ENCODE measurements around the gene JAK1.
"Not testable (repeated sequence)": the region's sequence is repeated elsewhere in the genome, so short reads cannot be mapped to it uniquely, and the experiment has no call there.

The JAK1 gene

GRCh38 chr1:64919120-64919519 is 47.2 kb downstream of the JAK1 start:
- not testable (repeated sequence) for H2BK120ac ChIP-seq (ENCODE audit: insufficient read depth, low read length, poor library complexity); H4K12ac ChIP-seq (ENCODE audit: low read depth, low read length); H3K4me3 ChIP-seq (ENCODE audit: low read depth, low read length); H3K4ac ChIP-seq (ENCODE audit: low read depth, low read length); H3K27me3 ChIP-seq (ENCODE audit: insufficient read depth, low read length); H3K36me3 ChIP-seq (ENCODE audit: control insufficient read depth in 1 of 2, insufficient read depth in 2 of 2, low read length in 2 of 2); H3K79me2 ChIP-seq (ENCODE audit: control insufficient read depth, insufficient read depth, low read length, poor library complexity); H3K14ac ChIP-seq (ENCODE audit: low read length); H3K9me3 ChIP-seq (ENCODE audit: insufficient read depth, low read depth, low read length); H2BK5ac ChIP-seq (ENCODE audit: low read depth, low read length, poor library complexity); H3K4me2 ChIP-seq (ENCODE audit: low read length); H3K4me1 ChIP-seq (ENCODE audit: control insufficient read depth in 1 of 2, insufficient read depth in 2 of 2, low read length in 2 of 2); H3K18ac ChIP-seq (ENCODE audit: low read length); H2AFZ ChIP-seq (ENCODE audit: insufficient read depth, low read length, poor library complexity); H4K91ac ChIP-seq (ENCODE audit: low read depth, low read length); DNase-seq; H3K9ac ChIP-seq (ENCODE audit: low read length); H3K23ac ChIP-seq (ENCODE audit: low read length); H2AK5ac ChIP-seq (ENCODE audit: low read length); H4K8ac ChIP-seq (ENCODE audit: low read depth, low read length); H2BK12ac ChIP-seq (ENCODE audit: low read length); H3K27ac ChIP-seq (ENCODE audit: low read depth, low read length); H3K79me1 ChIP-seq (ENCODE audit: low read length)
- WGBS (ENCODE audit: extremely low coverage, insufficient coverage, insufficient read length): no CpG with 5 or more reads among the region's 7 CpGs

DNA sequence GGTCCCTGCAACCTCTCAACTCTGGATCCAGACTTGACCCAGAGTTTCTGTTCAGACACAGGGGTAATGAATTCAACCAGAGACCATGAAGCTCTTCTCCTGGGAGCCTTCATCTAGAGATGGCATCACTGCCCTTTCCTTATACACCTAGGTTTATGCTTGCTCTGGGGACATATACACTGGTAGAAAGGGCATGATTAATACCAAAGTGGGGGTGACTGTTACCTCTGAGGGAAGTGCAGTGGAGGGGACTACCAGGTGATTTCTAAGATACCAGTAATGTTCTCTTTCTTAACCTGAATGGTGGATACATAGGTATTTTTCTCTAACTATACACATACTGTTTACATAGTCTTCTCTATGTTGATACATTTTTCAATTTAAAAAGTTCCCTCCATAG is 48.4 kb downstream of the JAK1 start:
- no peak overlapping the region for H2BK120ac ChIP-seq (ENCODE audit: insufficient read depth, low read length, poor library complexity)
- peaks cover 3 to 7% of the 10 kb centered on the region in 2 experiments for H3K4me1 ChIP-seq (ENCODE audit: control insufficient read depth in 1 of 2, insufficient read depth in 2 of 2, low read length in 2 of 2)
- no peak overlapping the region for H3K23ac ChIP-seq (ENCODE audit: low read length)
- no peak overlapping the region for H3K4me3 ChIP-seq (ENCODE audit: low read depth, low read length)
- H2BK5ac ChIP-seq (ENCODE audit: low read depth, low read length, poor library complexity): no peak overlapping the region
- no peak overlapping the region for H3K4me2 ChIP-seq (ENCODE audit: low read length)
- H3K79me2 ChIP-seq (ENCODE audit: control insufficient read depth, insufficient read depth, low read length, poor library complexity): no peaks in the 10 kb centered on the region
- no peak overlapping the region for H4K12ac ChIP-seq (ENCODE audit: low read depth, low read length)
- H3K9me3 ChIP-seq (ENCODE audit: insufficient read depth, low read depth, low read length): no peaks in the 10 kb centered on the region
- H3K14ac ChIP-seq (ENCODE audit: low read length): no peak overlapping the region
- no peak overlapping the region for H3K27ac ChIP-seq (ENCODE audit: low read depth, low read length)
- H3K27me3 ChIP-seq (ENCODE audit: insufficient read depth, low read length): no peaks in the 10 kb centered on the region
- no peak overlapping the region for H3K18ac ChIP-seq (ENCODE audit: low read length)
- no peak overlapping the region for H3K9ac ChIP-seq (ENCODE audit: low read length)
- H2AK5ac ChIP-seq (ENCODE audit: low read length): no peak overlapping the region
- H2BK12ac ChIP-seq (ENCODE audit: low read length): no peak overlapping the region
- no peaks in the 10 kb centered on the region for H3K36me3 ChIP-seq (ENCODE audit: control insufficient read depth in 1 of 2, insufficient read depth in 2 of 2, low read length in 2 of 2)
- DNase-seq: no peak
- no peak overlapping the region for H2AFZ ChIP-seq (ENCODE audit: insufficient read depth, low read length, poor library complexity)
- H3K4ac ChIP-seq (ENCODE audit: low read depth, low read length): no peak overlapping the region
- no peak overlapping the region for H4K8ac ChIP-seq (ENCODE audit: low read depth, low read length)
- H4K91ac ChIP-seq (ENCODE audit: low read depth, low read length): no peak overlapping the region
- no peaks in the 10 kb centered on the region for H3K79me1 ChIP-seq (ENCODE audit: low read length)

DNA sequence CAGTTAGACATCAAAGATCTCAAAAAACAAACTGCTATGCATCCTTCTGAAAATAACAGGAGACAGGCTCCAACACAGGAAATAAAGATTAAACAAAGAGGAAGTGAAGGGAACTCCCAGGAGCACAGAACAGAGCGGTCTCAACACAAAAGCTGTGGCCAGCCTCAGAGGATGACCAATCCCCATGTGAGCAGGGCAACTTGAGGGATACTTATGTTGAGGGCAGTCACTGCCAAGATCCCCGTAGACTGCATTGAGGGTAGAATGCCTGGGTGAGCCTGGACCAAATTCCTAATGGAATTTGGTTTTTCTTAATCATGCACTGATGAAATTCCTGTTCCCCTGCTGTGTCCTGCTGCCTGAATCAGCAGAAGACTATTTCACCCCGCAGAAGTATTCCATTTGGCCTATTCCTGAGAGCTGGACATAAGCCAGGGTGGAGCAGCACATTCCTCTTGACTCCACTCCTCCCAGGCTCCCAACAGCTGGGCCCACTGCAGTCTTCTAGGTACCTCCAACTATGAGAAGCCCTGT is 49.0 kb downstream of the JAK1 start:
- Histone ChIP-seq H3K36me3 (ENCODE audit: control insufficient read depth in 1 of 2, insufficient read depth in 2 of 2, low read length in 2 of 2) (no peaks in the 10 kb centered on the region), H2AK5ac (ENCODE audit: low read length) (no peak overlapping the region), H3K4me3 (ENCODE audit: low read depth, low read length) (no peak overlapping the region), H3K4ac (ENCODE audit: low read depth, low read length) (no peak overlapping the region), H3K18ac (ENCODE audit: low read length) (no peak overlapping the region), H3K27me3 (ENCODE audit: insufficient read depth, low read length) (no peaks in the 10 kb centered on the region), H3K14ac (ENCODE audit: low read length) (no peak overlapping the region), H3K23ac (ENCODE audit: low read length) (no peak overlapping the region), H3K27ac (ENCODE audit: low read depth, low read length) (no peak overlapping the region), H4K8ac (ENCODE audit: low read depth, low read length) (no peak overlapping the region), H3K9ac (ENCODE audit: low read length) (no peak overlapping the region), H4K12ac (ENCODE audit: low read depth, low read length) (no peak overlapping the region), H3K4me1 (ENCODE audit: control insufficient read depth in 1 of 2, insufficient read depth in 2 of 2, low read length in 2 of 2) (peaks cover 3 to 7% of the 10 kb centered on the region in 2 experiments), H3K9me3 (ENCODE audit: insufficient read depth, low read depth, low read length) (no peaks in the 10 kb centered on the region), H2AFZ (ENCODE audit: insufficient read depth, low read length, poor library complexity) (no peak overlapping the region), H3K79me2 (ENCODE audit: control insufficient read depth, insufficient read depth, low read length, poor library complexity) (no peaks in the 10 kb centered on the region), H2BK5ac (ENCODE audit: low read depth, low read length, poor library complexity) (no peak overlapping the region), H4K91ac (ENCODE audit: low read depth, low read length) (no peak overlapping the region), H2BK120ac (ENCODE audit: insufficient read depth, low read length, poor library complexity) (no peak overlapping the region), H3K4me2 (ENCODE audit: low read length) (no peak overlapping the region), H2BK12ac (ENCODE audit: low read length) (no peak overlapping the region), H3K79me1 (ENCODE audit: low read length) (no peaks in the 10 kb centered on the region)
- peak; percentile 69 to 86 for DNase-seq
- no CpG with 5 or more reads among the region's 3 CpGs for WGBS (ENCODE audit: extremely low coverage, insufficient coverage, insufficient read length)

DNA sequence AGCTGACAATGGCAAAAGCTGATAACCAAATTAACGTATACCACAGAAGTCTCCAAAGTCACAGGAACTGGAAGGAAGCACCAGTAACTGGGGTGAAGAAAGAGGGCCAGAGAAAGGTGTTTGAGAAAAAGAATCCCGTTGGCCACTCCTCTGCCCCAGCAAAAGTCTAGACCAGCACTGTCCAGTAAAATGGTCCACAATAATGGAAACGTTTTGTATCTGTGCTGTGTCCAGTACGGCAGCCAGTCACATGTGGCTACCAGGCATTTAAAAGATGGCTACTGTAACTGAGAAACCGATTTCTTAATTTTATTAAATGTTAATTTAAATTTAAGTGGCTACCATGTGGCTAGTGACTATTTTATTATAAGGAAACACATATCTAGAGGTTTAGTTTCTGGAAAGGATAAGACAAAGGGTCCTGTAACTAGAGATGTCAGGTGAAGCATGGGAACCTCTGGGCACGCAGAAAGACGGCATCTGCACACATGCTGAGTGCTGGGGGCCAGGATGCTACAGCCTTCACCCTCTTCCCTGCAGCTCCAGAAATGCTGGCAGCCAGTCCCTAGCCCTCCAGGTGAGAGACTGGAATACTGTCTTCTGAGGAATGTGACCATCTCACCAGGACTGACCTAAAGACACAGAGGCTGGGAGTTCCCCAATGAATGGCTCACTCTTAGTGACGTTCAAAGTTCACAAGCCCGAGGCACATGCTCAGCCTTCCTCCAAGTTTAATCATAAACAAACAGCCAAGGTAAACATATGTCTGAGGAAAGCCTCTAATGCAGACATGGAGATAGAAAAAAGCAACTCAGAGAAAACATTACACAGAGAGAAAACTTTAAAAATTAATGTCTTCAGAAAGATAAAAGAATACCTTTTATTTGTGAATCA is 50.7 kb downstream of the JAK1 start:
- WGBS (ENCODE audit: extremely low coverage, insufficient coverage, insufficient read length): no CpG with 5 or more reads among the region's 9 CpGs

More for the DNA sequence above, 50.7 kb downstream of the JAK1 start:
- no peak overlapping the region for H4K12ac ChIP-seq (ENCODE audit: low read depth, low read length)
- H3K14ac ChIP-seq (ENCODE audit: low read length): no peak overlapping the region
- no peak overlapping the region for H2BK12ac ChIP-seq (ENCODE audit: low read length)
- no peaks in the 10 kb centered on the region for H3K79me1 ChIP-seq (ENCODE audit: low read length)
- no peak overlapping the region for H3K18ac ChIP-seq (ENCODE audit: low read length)
- no peak overlapping the region for H3K9ac ChIP-seq (ENCODE audit: low read length)
- no peak overlapping the region for H4K8ac ChIP-seq (ENCODE audit: low read depth, low read length)
- no peak overlapping the region for H2AK5ac ChIP-seq (ENCODE audit: low read length)
- no peaks in the 10 kb centered on the region for H3K79me2 ChIP-seq (ENCODE audit: control insufficient read depth, insufficient read depth, low read length, poor library complexity)
- H3K4me2 ChIP-seq (ENCODE audit: low read length): no peak overlapping the region
- no peak overlapping the region for H3K23ac ChIP-seq (ENCODE audit: low read length)
- H2BK120ac ChIP-seq (ENCODE audit: insufficient read depth, low read length, poor library complexity): no peak overlapping the region
- DNase-seq: peak; percentile 96 to 97
- H4K91ac ChIP-seq (ENCODE audit: low read depth, low read length): no peak overlapping the region
- H3K4ac ChIP-seq (ENCODE audit: low read depth, low read length): no peak overlapping the region
- no peaks in the 10 kb centered on the region for H3K27me3 ChIP-seq (ENCODE audit: insufficient read depth, low read length)
- H3K4me3 ChIP-seq (ENCODE audit: low read depth, low read length): no peak overlapping the region
- H3K9me3 ChIP-seq (ENCODE audit: insufficient read depth, low read depth, low read length): no peaks in the 10 kb centered on the region
- no peaks in the 10 kb centered on the region for H3K36me3 ChIP-seq (ENCODE audit: control insufficient read depth in 1 of 2, insufficient read depth in 2 of 2, low read length in 2 of 2)
- H2BK5ac ChIP-seq (ENCODE audit: low read depth, low read length, poor library complexity): no peak overlapping the region
- no peak overlapping the region for H3K27ac ChIP-seq (ENCODE audit: low read depth, low read length)
- H2AFZ ChIP-seq (ENCODE audit: insufficient read depth, low read length, poor library complexity): no peak overlapping the region
- H3K4me1 ChIP-seq (ENCODE audit: control insufficient read depth in 1 of 2, insufficient read depth in 2 of 2, low read length in 2 of 2): peaks cover 2 to 7% of the 10 kb centered on the region in 2 experiments

Data from trophoblast cell (in vitro differentiated cells and primary cell).